AG04450 (cell line): ENCODE results near the gene PIP5KL1. TPM values are rescaled to one million over a fixed set of nuclear protein-coding genes. Genes with fewer than 3 reads are reported as not detected.

Experiments
- CTCF ChIA-PET: fragments of 300-600, 350-600 bp; formaldehyde crosslinking; extraction: SDS; loops from one replicate; lab custom pipeline; 2022; ENCODE audit warnings: antibody characterized with exemption, inconsistent platforms; lab: Charles Lee
- POLR2A ChIA-PET: fragments of 350-600 bp; formaldehyde crosslinking; extraction: SDS; loops from one replicate; lab custom pipeline; 2021; ENCODE audit warnings: antibody characterized with exemption, inconsistent platforms; lab: Yijun Ruan, JAX
- DNase-seq: peaks from one replicate; pipeline ENCODE4 v3.0.0-alpha.2; 2011; ENCODE audit warnings: low read depth, low spot score
- H3K27ac ChIP-seq: one replicate; pipeline ENCODE4 v1.5.1; 2012; ENCODE audit warnings: low read depth, low read length, control low read depth
- H3K27me3 ChIP-seq: one replicate; pipeline ENCODE4 v1.6.0; 2012; ENCODE audit warnings: low read length; ENCODE audit not compliant: control insufficient read depth, insufficient read depth
- H3K4me3 ChIP-seq: 2 replicates; pipeline ENCODE4 v1.5.1; 2011; ENCODE audit warnings: mild to moderate bottlenecking, low read depth, low read length, control low read depth
- H3K9me3 ChIP-seq: 2 replicates; pipeline ENCODE4 v1.5.1; 2012; ENCODE audit warnings: low read length; ENCODE audit not compliant: control insufficient read depth, insufficient read depth
- CTCF ChIP-seq: IDR thresholded peaks from 2 replicates; pipeline ENCODE4 v1.5.1; 2011; ENCODE audit warnings: low read depth, low read length, control low read depth, inconsistent platforms
- polyA plus RNA-seq: library from polyadenylated mRNA; depleted of rRNA; stranded (reverse); fragments of >200 nt; gene quantifications from 2 replicates; pipeline ENCODE4 v1.2.3, GENCODE V29; 2011

PIP5KL1 gene
- polyA plus RNA-seq, 1 experiment: 1.2 TPM

DNA sequence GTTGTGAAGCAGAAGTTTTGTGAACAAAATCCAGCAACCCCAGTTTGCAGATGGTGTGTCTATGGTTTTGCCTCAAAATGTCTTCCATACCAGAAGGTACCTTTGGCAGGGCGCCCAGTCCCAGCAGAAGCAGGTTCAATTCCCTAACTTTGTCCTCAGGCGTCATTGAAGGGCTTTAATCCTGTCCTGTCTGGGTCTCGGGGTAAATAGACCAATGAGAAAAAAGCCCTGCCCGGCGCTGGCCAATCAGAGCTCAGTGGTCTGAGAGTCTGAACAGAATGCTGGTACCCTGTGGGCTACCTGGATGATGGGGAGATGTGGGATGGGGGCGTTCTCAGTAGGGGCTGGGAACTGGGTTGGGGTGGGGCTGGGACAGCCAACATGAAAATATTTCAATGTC, 7.5 kb downstream of the PIP5KL1 start:
- POLR2A ChIA-PET: interaction anchor here (0.6 kb wide), 1 partner anchor 92 kb away, joined by 3 read pairs; no protein-coding TSS in a partner anchor
- H3K27me3 ChIP-seq: no peaks in the 10 kb centered on the region
- H3K4me3 ChIP-seq: no peak overlapping the region
- peak overlapping the region; percentile 21 for H3K27ac ChIP-seq
- no peaks in the 10 kb centered on the region; the same call in 1 of the 2 replicates for H3K9me3 ChIP-seq
- no peak for DNase-seq
- no peak for TF ChIP-seq CTCF
- CTCF ChIA-PET: interaction anchor here (0.9 to 5.0 kb wide), 8 partner anchors 20 to 195 kb away, joined by 3 to 46 read pairs (median 7); partner anchors contain the start of gene TOR2A

DNA sequence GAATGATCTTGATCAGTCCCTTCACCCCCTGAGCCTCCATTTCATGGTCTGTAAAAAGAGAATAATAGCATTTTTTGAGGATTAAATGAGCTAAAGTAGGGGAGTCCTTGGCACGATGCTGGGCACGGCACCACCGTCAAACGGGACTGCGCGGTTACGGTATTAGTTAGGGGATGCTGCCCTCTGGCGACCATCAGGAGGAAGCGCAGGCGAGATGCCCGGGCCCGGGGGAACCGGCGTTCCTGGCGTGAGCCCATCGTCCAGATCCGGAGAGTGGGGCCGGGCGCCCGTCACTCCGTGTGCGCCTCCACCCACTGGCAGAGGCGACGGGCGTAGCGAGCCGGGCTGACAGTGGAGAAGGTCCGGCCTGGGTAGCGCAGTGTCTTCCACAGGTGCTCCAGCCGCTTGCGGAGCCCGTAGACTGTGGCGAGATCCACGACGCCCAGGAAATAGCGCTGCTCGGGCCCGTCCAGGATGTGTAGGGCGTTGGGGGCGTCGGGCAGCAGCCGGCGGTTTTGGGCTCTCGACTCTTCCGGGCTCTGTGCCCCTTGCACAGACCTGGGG, 8.9 kb downstream of the PIP5KL1 start:
- POLR2A ChIA-PET: interaction anchor here (1.2 kb wide), 1 partner anchor 52 kb away, joined by 3 read pairs; no protein-coding TSS in a partner anchor
- CTCF ChIA-PET: interaction anchor here (0.6 to 5.0 kb wide), 21 partner anchors 9 to 417 kb away, joined by 3 to 46 read pairs (median 4); partner anchors contain the start of genes AK1, ENG, PIP5KL1 and TOR2A
- H3K27me3 ChIP-seq: no peaks in the 10 kb centered on the region
- peak; percentile 82 for TF ChIP-seq CTCF
- DNase-seq: no peak
- no peaks in the 10 kb centered on the region; the same call in 1 of the 2 replicates for H3K9me3 ChIP-seq
- H3K27ac ChIP-seq: no peak overlapping the region
- peak overlapping the region; percentile 32 for H3K4me3 ChIP-seq

DNA sequence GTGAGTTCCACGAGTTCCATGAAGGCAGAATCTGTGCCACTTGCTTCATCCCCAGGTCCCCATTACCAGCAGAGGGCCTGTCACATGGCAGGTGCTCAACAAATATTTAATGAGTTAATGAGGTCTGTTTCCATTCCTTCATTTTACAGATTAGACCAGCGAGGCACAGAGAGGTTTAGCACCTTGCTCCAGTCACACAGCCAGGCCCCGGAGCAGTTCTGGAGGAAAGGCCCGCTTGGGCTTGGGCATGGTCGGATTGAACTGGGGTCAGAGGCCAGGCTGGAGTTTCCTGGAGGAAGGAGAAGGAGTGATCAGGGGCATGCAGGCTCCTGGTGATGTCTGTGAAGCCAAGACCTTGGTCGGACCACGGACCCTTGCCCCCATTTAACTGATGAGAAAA, 9.8 kb downstream of the PIP5KL1 start:
- ChIA-PET CTCF (interaction anchor here (0.5 to 5.0 kb wide), 20 partner anchors 9 to 462 kb away, joined by 3 to 46 read pairs (median 4); partner anchors contain the start of genes AK1, ENG, PIP5KL1 and TOR2A), POLR2A (interaction anchor here (1.2 kb wide), 1 partner anchor 51 kb away, joined by 3 read pairs; no protein-coding TSS in a partner anchor)
- Histone ChIP-seq H3K27me3 (no peaks in the 10 kb centered on the region), H3K9me3 (no peaks in the 10 kb centered on the region; the same call in 1 of the 2 replicates), H3K27ac (no peak overlapping the region), H3K4me3 (no peak overlapping the region)
- no peak for TF ChIP-seq CTCF
- no peak for DNase-seq

DNA sequence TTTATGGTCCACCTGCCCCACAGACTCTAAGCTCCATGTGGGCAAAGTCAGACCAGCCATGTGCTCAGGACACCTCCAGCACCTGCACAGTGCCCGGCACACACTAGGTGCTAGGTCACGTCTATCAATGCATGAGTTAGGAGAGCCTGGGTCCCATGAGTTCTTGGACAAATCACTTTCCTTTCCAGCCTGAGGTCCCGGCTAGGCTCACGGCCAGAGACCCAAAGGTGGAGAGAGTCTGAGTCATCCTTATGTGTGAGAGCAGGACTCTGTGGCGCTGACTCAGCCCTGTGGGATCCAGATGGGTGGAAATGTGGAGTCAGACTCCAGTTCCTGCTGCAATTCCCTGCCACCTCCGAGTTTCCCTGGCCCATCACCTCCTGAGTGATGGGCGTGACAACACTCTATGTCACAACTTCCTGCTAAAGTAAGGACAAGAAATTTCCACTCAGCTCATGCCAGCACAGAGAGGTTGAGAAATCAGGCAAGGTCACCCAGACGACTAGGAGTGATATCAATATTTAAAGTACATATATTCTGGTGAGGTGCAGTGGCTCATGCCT, 11.2 kb downstream of the PIP5KL1 start:
- H3K4me3 ChIP-seq: no peak overlapping the region
- peak; percentile 88 for DNase-seq
- POLR2A ChIA-PET: interaction anchor here (0.5 to 1.1 kb wide), 4 partner anchors 21 to 357 kb away, joined by 3 to 5 read pairs (median 4); no protein-coding TSS in a partner anchor
- peak overlapping the region; percentile 87 for H3K27ac ChIP-seq
- H3K27me3 ChIP-seq: no peaks in the 10 kb centered on the region
- no peaks in the 10 kb centered on the region; the same call in 1 of the 2 replicates for H3K9me3 ChIP-seq
- CTCF ChIA-PET: interaction anchor here (0.6 to 5.0 kb wide), 6 partner anchors 9 to 330 kb away, joined by 3 to 46 read pairs (median 5); partner anchors contain the start of gene TOR2A
- no peak for TF ChIP-seq CTCF
